NCI-H146 (cell line): ENCODE measurements around the gene TTC39B.

Source experiments
- DNase-seq: peaks from one replicate; lab custom pipeline; 2025; lab: John Stamatoyannopoulos, UW

TTC39B gene

DNA sequence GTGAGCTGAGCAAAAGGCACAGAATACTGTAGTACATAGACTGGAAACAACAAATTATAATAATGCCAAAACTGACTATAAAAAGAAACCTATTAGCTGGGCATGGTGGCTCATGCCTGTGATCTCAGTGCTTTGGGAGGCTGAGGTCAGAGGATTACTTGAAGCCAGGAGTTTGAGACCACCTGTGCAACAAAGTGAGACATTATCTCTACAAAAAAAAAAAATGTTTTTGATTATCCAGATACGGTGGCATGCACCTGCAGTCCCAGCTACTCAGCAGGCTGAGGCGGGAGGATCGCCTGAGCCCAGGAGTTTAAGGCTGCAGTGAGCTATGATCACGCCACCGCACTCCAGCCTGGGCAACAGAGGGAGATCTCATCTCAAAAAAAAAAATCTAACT, 175.9 kb downstream of the TTC39B start:
- DNase-seq, result no peak

- no peak for DNase-seq
Observed at GRCh38 chr9:15127831-15128230, 179.2 kb downstream of the TTC39B start.

DNA sequence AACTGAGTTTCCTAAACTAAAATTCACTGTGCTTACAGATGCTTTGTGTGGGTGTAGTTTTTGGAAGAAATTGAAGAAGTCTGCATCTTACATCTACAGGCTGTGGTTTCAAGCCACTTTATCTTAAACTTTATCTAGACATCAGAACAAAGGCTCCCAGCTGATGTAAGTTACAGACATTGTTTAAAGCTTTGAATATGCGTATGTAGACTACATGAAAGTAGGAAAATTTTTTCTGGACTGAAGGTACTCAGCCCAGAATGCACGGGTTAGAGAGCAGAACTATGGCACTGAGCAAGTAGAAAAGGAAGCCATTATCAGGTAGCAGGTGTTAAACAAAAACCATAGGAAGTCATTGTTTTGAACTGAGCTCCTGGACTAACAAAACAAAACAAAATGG, 185.4 kb downstream of the TTC39B start:
- no peak for DNase-seq

GRCh38 chr9:15116130-15116580, 190.9 kb downstream of the TTC39B start:
- DNase-seq, result no peak

DNA sequence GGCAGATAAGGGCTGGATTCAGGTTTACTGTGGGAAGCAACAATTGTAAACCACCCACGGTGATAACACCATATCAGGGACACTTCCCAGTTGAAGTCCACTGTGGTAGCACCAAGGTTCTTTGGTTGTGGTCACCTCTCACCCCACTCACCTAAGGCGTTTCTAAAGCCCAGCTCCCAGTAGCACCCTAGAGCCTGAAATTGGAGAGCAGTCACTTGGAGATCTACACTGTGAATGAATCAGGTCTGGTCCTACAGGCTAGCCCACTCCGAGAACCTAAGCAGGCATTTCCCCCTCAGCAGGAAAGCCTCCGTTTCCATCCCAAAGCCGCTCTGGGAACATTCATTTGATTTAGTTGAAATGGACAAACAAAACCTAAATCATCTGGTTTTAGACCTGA, 191.3 kb downstream of the TTC39B start:
- no peak for DNase-seq

DNA sequence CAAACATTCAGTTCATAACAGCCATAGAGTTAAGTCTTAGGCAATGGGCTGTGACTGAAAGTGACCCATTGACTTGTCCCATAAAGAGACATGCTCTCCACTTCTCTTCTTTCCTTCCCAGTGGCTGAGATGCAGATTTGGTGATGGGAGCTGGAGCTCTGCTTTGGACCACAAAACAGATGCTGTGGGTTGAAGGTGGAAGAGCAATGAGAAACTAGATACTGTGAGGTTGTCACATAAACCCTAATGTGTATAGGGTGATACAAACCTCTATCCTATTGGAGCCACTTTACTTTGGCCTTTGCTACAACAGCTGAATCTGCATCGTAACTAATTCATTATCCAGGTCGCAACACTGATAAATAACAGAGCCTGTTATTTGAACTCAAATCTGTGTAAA, 192.0 kb downstream of the TTC39B start:
- no peak for DNase-seq
